GM19239 (cell line): Measurements from ENCODE around the gene TBXA2R.
"Not testable (repeated sequence)": the region's sequence is repeated elsewhere in the genome, so short reads cannot be mapped to it uniquely, and the experiment has no call there.

Source experiments
- DNase-seq: peaks from one replicate; pipeline ENCODE4 v3.0.0; 2011; ENCODE audit warnings: low spot score; ENCODE audit not compliant: insufficient read length
- FAIRE-seq: peaks from 2 replicates; lab custom pipeline; 2011; peaks lifted over from hg19 to GRCh38; lab: Jason Lieb, UNC

Gene TBXA2R

GRCh38 chr19:3641515-3642269, 35.0 kb upstream of the TBXA2R start:
- DNase-seq = no peak
- no peak for FAIRE-seq

- DNase-seq (no peak), FAIRE-seq (no peak)
Measured at GRCh38 chr19:3639479-3639878, 32.8 kb upstream of the TBXA2R start.

- FAIRE-seq = no peak
- no peak for DNase-seq
Measured at GRCh38 chr19:3638208-3639193, 31.8 kb upstream of the TBXA2R start.

- FAIRE-seq (no peak), DNase-seq (no peak)
Measured at GRCh38 chr19:3637621-3638020, 30.9 kb upstream of the TBXA2R start.

GRCh38 chr19:3636962-3637361, 30.3 kb upstream of the TBXA2R start:
- FAIRE-seq = no peak
- no peak for DNase-seq

GRCh38 chr19:3636506-3636905, 29.8 kb upstream of the TBXA2R start:
- FAIRE-seq (no peak), DNase-seq (no peak)

GRCh38 chr19:3634496-3635045, 27.9 kb upstream of the TBXA2R start:
- FAIRE-seq = no peak

GRCh38 chr19:3633559-3633988, 26.9 kb upstream of the TBXA2R start:
- FAIRE-seq = no peak

More at GRCh38 chr19:3634496-3635045, 27.9 kb upstream of the TBXA2R start:
- DNase-seq = no peak

GRCh38 chr19:3632739-3633558, 26.3 kb upstream of the TBXA2R start:
- FAIRE-seq (no peak), DNase-seq (no peak)

More at GRCh38 chr19:3633559-3633988, 26.9 kb upstream of the TBXA2R start:
- no peak for DNase-seq

- no peak for DNase-seq
- no peak for FAIRE-seq
Measured at GRCh38 chr19:3632098-3632497, 25.4 kb upstream of the TBXA2R start.

- DNase-seq = no peak
- no peak for FAIRE-seq
Measured at GRCh38 chr19:3631053-3631861, 24.6 kb upstream of the TBXA2R start.

- not testable (repeated sequence) for DNase-seq, FAIRE-seq
Measured at GRCh38 chr19:3628766-3629165, 22.1 kb upstream of the TBXA2R start.

- DNase-seq (no peak), FAIRE-seq (no peak)
Measured at GRCh38 chr19:3627351-3627723, 20.7 kb upstream of the TBXA2R start.

- peak; percentile 99 for FAIRE-seq
- peak; percentile 100 for DNase-seq
Measured at GRCh38 chr19:3626473-3627350, 20.0 kb upstream of the TBXA2R start, which contains the start of gene CACTIN. TSS of gene CACTIN (minus strand) at chr19:3626790. CDS start at chr19:3626762, 28 bp downstream.

- FAIRE-seq (no peak), DNase-seq (no peak)
Measured at GRCh38 chr19:3625996-3626472, 19.4 kb upstream of the TBXA2R start.

- no peak for DNase-seq
- FAIRE-seq = no peak
Measured at GRCh38 chr19:3623716-3624115, 17.0 kb upstream of the TBXA2R start.

- no peak for FAIRE-seq
- DNase-seq = no peak
Measured at GRCh38 chr19:3622224-3622623, 15.5 kb upstream of the TBXA2R start.

- FAIRE-seq = no peak
- DNase-seq = no peak
Measured at GRCh38 chr19:3621689-3622088, 15.0 kb upstream of the TBXA2R start.
